Measurements from ENCODE around the gene CLEC16A.

DNA sequence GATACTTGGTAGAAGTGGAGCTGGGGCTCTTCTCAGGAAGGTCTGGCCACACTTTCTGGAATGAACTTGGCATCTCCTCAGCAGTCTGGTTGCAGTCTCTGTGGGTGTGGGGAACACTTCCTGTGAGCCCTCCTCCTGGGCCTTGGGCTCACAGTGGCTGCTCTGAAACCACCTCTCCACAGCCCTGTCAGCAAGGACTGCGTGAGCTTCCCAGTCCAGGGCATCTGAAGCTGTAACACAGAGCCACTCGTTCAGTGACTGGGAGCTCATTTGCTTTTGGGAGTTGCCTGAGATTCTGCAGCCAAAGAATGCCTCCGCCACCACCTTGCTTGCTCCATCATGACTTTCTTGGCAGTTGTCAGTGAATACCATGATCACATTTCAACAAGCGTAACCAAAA lies 60.0 kb downstream of the CLEC16A start:
- no peak for TF ChIP-seq CTCF (IDR thresholded peaks at IDR 0.05; ENCODE audit: insufficient read depth, low read length)
- TF ChIP-seq, protein P1, sequence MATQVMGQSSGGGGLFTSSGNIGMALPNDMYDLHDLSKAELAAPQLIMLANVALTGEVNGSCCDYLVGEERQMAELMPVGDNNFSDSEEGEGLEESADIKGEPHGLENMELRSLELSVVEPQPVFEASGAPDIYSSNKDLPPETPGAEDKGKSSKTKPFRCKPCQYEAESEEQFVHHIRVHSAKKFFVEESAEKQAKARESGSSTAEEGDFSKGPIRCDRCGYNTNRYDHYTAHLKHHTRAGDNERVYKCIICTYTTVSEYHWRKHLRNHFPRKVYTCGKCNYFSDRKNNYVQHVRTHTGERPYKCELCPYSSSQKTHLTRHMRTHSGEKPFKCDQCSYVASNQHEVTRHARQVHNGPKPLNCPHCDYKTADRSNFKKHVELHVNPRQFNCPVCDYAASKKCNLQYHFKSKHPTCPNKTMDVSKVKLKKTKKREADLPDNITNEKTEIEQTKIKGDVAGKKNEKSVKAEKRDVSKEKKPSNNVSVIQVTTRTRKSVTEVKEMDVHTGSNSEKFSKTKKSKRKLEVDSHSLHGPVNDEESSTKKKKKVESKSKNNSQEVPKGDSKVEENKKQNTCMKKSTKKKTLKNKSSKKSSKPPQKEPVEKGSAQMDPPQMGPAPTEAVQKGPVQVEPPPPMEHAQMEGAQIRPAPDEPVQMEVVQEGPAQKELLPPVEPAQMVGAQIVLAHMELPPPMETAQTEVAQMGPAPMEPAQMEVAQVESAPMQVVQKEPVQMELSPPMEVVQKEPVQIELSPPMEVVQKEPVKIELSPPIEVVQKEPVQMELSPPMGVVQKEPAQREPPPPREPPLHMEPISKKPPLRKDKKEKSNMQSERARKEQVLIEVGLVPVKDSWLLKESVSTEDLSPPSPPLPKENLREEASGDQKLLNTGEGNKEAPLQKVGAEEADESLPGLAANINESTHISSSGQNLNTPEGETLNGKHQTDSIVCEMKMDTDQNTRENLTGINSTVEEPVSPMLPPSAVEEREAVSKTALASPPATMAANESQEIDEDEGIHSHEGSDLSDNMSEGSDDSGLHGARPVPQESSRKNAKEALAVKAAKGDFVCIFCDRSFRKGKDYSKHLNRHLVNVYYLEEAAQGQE (IDR thresholded peaks at IDR 0.05; ENCODE audit: insufficient replicate concordance, low read depth) = no peak
- no peak for TF ChIP-seq POLR2AphosphoS5 (IDR thresholded peaks at IDR 0.05; ENCODE audit: low read depth)
- no peak for TF ChIP-seq GABPA (IDR thresholded peaks at IDR 0.05; ENCODE audit: low read depth)
- no peak for TF ChIP-seq SPI1 (IDR thresholded peaks at IDR 0.05; ENCODE audit: borderline replicate concordance, low read depth)

Data from HL-60 (cell line).